HG02588 (cell line): ENCODE measurements around the gene RAPGEF5.

Experiments used
- ATAC-seq: cut with Tn5 transposase; IDR thresholded peaks from one replicate; pipeline ENCODE4 v1.9.1; 2021; ENCODE audit warnings: mild to moderate bottlenecking, moderate library complexity; ENCODE audit not compliant: unreplicated experiment

RAPGEF5 gene

DNA sequence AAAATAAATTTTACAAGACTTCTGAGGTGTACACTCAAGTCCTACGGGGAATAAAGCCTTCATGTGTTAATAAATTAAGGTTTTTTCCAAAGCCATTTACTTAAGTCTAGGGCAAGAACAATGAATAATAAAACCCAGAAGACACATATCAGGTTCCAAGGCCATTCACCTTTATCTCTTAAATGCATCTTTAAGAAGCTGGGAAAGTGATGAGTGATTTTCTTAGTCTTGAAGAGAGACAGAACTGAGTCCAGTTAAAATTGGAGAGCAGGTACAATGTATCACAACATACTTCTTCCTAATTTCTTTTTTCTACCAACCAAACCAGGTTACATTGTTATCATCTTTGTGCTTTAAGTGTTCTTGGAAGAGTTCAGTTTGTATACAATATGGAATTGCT lies 189.5 kb downstream of the RAPGEF5 start:
- ATAC-seq: no peak

DNA sequence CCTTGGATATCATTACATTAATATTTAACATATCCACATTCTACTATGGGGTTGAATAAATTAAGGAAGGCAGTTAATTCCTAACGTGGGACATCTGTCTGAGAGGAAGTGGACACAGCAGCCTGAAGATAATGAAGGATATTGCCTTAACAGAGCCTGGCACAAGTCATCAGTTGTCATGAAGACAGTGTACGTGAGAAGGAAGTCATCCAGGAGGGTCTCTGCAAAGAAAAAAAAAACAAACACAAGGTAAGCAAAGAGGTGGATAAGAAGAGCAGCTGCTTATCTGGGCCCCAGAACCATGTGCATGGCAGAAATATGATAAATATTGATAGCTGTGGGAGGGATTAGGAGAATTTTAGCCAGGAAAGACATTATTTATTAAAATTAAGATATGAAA lies 190.0 kb downstream of the RAPGEF5 start:
- ATAC-seq: no peak

GRCh38 chr7:22159341-22159740 lies 197.6 kb downstream of the RAPGEF5 start:
- ATAC-seq: no peak

GRCh38 chr7:22157552-22157951 lies 199.4 kb downstream of the RAPGEF5 start:
- no peak for ATAC-seq

DNA sequence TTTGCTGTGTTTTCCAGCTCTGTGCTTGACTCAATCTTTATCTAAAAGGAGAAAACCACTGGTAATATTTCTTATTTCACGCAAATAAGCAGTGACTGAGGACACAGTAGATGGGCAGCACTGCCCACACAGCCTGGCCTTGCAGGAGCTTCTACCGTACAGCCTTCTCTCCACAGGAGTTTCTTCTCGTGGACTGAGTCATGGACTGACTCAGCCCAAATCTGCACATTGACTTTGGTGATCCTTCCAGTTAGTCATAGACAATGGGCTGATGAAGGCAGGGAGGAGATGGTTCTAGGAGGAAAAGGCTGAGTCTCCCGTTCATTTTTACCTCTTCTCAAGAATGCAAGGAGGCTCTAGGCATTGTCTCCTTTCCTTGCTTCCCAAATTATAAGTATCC lies 200.7 kb downstream of the RAPGEF5 start:
- no peak for ATAC-seq

DNA sequence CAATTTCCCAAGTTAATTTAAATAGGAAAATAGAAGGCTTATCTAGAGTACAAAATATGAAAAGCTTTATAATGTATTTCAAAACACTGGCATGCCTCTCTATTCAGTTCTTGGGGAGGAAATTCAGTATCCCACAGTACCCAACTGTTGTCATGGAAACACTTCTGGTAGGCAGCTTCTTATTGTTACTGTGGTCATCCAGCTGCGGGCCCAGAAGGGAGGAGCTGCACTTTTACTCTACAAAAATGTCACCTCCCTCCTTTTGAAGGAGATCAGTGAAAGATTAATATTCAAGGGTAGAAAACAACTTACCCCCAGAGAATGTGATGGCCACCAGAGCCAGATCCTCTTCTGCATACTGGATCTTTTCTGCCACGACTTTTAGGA lies 202.8 kb downstream of the RAPGEF5 start:
- no peak for ATAC-seq

DNA sequence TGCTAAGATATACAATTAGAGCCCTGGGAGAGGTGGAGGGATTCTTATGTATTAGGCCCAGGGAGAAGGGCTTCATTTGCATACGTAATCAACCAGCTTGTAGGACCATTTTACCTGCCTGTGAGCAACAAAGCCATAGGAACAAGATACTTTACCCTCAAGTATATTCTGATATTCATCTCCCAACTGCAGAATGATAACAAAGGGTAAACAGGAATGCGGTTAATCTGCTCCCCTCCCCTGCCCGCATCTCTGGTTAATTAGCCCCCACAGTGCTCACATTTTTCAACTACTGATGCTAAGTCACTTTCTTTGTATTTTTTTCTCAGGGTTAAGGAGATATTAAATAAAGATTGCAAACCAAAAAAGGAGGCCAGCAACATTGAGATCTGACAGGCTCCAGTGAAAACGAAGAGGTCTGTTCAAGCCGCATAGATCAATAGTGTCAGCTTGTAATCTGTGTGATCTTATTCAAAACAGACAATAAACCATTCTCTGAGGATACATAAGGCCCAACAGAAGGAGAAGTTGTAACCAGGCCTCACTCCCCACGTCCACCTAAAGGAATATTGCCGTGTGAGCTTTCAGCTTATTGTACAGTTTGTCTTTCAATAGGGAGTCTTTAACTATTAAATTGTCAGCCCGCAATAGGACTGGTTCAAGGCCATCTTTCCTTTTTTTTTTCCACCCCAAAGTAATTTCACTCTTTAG lies 203.4 kb downstream of the RAPGEF5 start:
- no peak for ATAC-seq

GRCh38 chr7:22152690-22153089 lies 204.3 kb downstream of the RAPGEF5 start:
- no peak for ATAC-seq

DNA sequence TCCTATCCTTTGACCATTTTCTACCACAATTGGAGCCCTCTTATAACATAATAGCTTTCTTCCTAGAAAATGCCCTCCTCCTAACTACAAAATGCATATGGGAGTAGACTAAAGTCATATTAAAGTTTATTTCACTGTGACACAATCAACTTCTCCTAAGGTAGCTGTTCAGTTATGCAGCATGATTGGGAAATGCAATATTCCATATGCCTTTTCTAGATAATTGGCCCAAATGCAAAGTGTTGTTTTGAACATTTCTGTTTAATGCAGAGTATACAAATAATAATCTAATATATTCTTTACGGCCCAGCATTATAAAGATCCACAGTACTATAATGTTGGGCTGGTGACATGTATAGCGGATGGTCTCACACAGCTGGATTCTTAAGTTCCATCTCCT lies 205.1 kb downstream of the RAPGEF5 start:
- ATAC-seq: no peak

DNA sequence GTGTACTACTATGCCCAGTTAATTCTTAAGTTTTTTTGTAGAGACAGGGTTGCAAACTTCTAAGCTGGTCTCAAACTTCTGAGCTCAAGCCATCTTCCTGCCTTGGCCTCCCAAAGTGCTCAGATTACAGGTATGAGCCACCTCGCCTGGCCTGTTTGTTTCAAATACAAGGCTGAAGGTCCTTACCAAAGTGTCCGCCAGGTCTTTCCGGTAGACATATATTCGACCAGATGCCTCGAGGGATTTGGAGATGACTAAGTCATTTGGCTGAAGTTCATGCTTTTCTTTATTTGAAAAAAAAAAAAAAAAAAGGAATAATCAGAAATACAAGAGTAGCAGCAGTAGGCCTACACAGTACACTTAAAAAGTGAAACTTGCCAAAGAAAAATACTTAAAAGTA lies 206.7 kb downstream of the RAPGEF5 start:
- no peak for ATAC-seq

DNA sequence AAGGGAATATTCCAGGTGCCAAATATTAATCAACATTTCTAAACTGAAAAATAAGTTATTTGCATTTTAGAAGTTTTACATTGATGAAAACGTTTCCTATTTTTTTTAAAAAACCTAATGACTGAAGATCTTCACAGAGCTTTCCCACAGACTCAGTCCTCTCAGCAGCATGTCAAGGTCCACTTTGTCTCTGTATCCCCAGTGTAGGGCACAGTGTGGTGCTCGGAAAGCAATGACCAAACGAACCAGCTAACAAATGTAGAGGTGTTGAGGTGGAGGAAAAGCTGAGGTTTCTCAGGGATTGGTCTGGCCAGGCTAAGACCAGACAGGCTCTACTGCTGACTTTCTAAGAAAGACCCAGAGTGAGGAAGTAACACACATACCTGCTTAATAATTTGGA lies 209.1 kb downstream of the RAPGEF5 start:
- no peak for ATAC-seq

- ATAC-seq: no peak
Observed at GRCh38 chr7:22146961-22147512, 209.9 kb downstream of the RAPGEF5 start.

DNA sequence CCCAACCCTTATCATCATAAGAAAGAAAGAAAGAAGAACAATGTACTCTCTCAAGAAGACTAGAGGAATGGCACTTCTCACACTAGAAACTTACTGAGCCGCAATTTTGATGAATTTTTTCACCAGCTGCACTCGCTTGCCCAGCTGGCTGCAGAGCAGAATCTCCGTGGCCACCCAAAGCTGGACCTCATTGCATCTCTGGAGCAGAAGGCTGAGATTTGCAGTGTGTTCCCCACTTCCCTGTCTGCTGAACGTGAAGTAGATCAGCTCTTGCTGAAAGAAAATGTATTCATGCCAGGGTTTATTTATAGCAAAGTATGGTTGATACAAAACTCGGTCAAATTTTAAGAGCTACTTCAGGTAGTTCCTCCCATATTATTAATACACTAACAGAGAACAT lies 212.0 kb downstream of the RAPGEF5 start:
- ATAC-seq: no peak

GRCh38 chr7:22143491-22143890 lies 213.5 kb downstream of the RAPGEF5 start:
- no peak for ATAC-seq

GRCh38 chr7:22142572-22142971 lies 214.4 kb downstream of the RAPGEF5 start:
- no peak for ATAC-seq

DNA sequence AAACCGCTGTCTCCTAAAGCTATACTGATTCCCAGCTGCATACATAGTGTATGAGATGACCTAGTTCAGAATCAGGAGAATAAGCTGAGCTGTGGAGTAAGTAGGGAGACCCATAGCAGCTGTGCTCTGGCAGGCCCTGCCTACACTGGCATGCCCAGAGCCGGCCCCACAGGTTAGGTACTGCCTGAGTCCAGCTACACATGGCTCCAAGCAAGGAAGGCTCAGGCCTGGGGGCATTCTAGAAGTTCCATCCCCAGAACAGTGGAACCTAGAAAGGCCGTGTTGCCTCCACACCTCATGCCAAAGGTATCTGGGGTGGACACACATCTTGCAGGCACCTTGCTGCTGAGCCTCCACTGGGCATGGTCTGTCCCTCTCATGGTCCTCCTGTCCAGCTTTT lies 215.6 kb downstream of the RAPGEF5 start:
- no peak for ATAC-seq

DNA sequence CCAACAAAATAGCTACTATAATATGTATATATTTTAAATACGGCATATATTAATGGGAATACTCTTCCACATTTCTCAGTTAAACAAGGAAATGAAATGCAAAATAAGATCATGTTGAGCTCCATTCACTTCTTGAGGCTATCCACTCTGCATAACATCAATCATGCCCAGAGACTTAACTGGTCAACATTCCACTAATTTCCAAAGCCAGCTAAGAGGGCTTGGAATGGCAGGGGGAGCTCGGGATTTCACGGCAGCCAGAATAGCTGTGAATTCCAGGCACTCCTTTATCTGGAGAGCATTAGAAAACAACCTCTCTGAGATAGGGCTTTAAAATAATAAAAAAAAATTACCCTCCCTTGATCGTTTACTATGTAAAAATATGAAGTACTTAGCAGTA lies 216.4 kb downstream of the RAPGEF5 start:
- ATAC-seq: no peak

DNA sequence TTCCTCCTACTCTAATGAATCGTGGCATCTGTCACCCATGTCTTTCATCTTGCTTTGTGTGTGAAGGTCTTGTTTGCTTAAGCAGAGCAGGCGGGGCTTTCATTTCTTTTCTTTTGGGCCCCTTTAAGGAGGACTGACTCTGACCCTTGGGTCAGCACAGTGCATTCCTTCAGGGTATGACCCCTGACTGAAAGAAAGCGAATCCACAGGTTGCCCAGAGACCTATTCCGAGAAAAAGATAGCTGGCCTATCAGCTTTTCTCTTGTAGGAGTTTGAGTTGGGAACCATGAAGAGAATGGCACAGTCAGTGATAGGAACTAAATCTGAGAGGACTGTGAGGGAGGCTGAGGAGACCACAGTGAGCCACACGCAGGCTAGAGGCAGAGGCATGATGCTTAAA lies 218.1 kb downstream of the RAPGEF5 start:
- no peak for ATAC-seq

DNA sequence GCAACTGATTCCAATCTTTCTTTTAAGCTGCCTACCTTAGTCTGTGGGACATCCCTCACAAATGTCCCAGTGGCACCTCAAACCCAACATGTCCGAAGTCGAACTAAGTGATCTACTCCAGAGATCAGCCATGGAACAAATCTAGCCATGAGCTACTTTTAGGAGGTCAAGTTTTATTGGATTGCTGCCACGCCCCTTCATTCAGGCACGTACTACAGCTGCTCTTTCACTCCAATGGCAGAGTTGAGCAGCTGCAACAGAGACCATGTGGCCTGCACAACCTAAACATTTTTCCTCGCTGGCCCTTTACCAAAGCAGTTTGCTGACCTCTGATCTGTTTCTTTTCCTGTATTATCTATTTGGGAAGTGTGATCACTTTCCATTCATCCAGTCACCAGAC lies 218.8 kb downstream of the RAPGEF5 start:
- no peak for ATAC-seq

DNA sequence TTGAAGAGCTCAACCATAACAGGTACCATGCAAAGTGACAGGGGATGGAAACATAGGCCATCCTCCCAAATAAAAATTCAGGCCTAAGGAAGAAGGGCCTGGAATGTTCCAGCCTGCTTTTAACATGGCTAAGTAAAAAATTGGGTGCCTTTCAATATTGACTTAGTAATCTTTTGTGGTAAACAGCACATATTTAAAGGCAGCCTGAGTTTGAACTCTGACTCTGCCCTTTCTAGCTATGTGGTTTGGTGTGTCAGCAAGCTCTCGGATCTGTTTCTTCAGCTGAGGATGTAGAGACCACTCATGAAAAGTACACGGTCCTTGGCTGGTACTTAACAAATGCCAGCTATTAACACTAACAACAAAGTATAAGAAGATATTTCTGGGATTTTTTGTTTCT lies 219.5 kb downstream of the RAPGEF5 start:
- no peak for ATAC-seq

DNA sequence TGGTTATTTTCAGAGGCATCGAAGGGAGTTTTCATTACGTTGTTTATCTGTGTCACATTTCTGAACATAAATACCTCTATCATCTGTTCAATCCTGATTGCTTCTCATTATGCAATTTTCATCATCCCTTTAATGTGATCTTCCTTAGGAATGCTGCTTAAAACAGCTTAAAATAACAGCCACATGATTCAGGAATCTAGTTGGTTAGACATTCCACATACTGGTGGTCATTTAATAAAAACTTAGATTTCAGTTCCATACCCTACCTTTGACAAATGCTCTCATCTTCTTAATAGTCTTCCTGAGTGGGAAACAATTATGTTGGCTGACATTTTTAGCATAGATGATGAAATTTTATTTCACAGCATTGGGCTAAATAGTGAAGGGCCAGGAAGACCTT lies 219.9 kb downstream of the RAPGEF5 start:
- no peak for ATAC-seq

DNA sequence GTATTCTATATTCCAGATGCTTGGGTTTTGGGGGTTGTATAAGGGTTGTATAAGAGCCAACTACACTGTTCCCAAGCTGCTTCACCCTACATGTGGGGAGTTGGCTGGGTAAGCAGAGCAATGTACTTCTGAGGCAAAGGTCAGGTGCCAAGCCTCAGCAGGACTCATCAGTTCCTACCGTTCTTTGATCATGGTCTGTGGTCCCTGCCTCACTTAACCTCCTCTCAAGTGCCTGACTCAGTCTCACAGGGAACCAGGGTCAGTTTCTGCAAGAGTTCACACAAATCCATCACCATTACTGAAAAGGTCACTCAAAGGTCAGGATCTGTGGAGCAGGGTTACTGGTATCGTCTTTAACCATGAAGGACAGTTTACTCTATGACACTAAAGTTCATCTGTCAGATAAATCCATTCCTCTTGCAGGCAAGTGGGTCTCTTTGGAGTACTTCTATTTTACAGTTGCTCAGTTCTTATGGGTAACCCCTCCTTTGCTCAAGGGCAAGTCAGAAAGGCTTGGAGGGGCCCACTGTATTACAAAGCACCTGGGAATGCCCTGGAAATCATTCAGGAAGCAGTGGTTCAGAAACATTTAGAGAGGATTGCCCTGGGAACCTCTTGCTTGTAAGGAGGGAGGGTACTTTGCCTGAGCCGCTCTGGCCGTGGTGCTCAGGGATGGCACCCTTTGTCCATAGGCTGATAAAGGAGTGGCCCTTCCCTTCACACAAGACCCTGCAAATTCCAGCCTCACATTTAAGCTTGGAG lies 227.0 kb downstream of the RAPGEF5 start:
- ATAC-seq: no peak
